Heart right ventricle (tissue), 16 donors: Measurements from ENCODE around the gene DNAL1. TPM values are rescaled to one million over a fixed set of nuclear protein-coding genes. Genes with fewer than 3 reads are reported as not detected.

Source experiments
- ATAC-seq, 8 donors: fragments of 200-7000 bp; cut with Tn5 transposase; one replicate each; pipeline ENCODE4 v1.9.1; 2020; ENCODE audit warnings: mild to moderate bottlenecking in 8 of 8, moderate library complexity in 8 of 8, moderate number of reproducible peaks in 1 of 8
- DNase-seq, 2 donors: peaks; one replicate each; pipeline ENCODE4 v3.0.0-alpha.2; 2020
- H3K27ac ChIP-seq, 10 donors: fragments of 200-600 bp; sonication (generic) in 2 of 10; one replicate each; pipeline versions ENCODE4 v1.5.0 to v1.8.0; 2020 to 2022; ENCODE audit warnings: mild to moderate bottlenecking in 3 of 10
- H3K27me3 ChIP-seq, 7 donors: fragments of 200-600 bp; one replicate each; pipeline ENCODE4 v1.8.0; 2021 to 2022; ENCODE audit warnings: mild to moderate bottlenecking in 2 of 7
- H3K36me3 ChIP-seq, 9 donors: fragments of 200-600 bp; sonication (generic) in 1 of 9; one replicate each; pipeline versions ENCODE4 v1.5.0 to v1.8.0; 2020 to 2022; ENCODE audit warnings: mild to moderate bottlenecking in 2 of 9
- H3K4me1 ChIP-seq, 9 donors: fragments of 200-600 bp; sonication (generic) in 1 of 9; one replicate each; pipeline versions ENCODE4 v1.5.0 to v1.8.0; 2020 to 2022; ENCODE audit warnings: mild to moderate bottlenecking in 4 of 9
- H3K4me3 ChIP-seq, 10 donors: fragments of 200-600 bp; sonication (generic) in 2 of 10; one replicate each; pipeline versions ENCODE4 v1.5.0 to v1.8.0; 2020 to 2022; ENCODE audit warnings: mild to moderate bottlenecking in 7 of 10, moderate library complexity in 2 of 10
- H3K9me3 ChIP-seq, 11 donors: fragments of 200-600 bp in 10 of 11; sonication (generic) in 2 of 11; one replicate each; pipeline versions ENCODE4 v1.5.0 to v1.8.0; 2013 to 2022; ENCODE audit warnings: mild to moderate bottlenecking in 2 of 11, control low read depth in 1 of 11, moderate library complexity in 1 of 11
- WGBS, 2 donors: extraction: QIAGEN DNeasy Blood & Tissue Kit; methylation state at CpG; one replicate each; pipeline ENCODE4 v1.1.7; 2013; ENCODE audit warnings: inconsistent platforms in 1 of 2; 5-methylcytosine and 5-hydroxymethylcytosine counted together
- intact Hi-C, 10 donors: fragments of 100-400 bp; cut with DNase I; formaldehyde crosslinking; loops; one replicate each; pipeline versions ENCODE4 v1.11.1 to v1.14.2; 2022
- long read RNA-seq, 3 donors: library from polyadenylated mRNA; unstranded; transcript quantifications; one replicate each; pipeline ENCODE4 v2.0.0, GENCODE V29; 2020 to 2021
- polyA plus RNA-seq, 2 donors: library from polyadenylated mRNA; stranded (reverse); fragments of 200-250 nt; gene quantifications; one replicate each; pipeline ENCODE4 v1.2.3, GENCODE V29; 2013
- total RNA-seq, 10 donors: library from RNA; stranded (reverse); fragmentation: NEBNext Ultra II Directional in 3 of 10; extraction: Animal tissue kit (Norgen Biotek cat#: 25700) in 3 of 10; gene quantifications; one replicate each; pipeline versions ENCODE4 v1.2.1 to v1.2.4, GENCODE V29; 2021 to 2023
- TF ChIP-seq, protein P1 (sequence below), 9 donors: fragments of 200-600 bp; sonication (generic) in 2 of 9; IDR thresholded peaks; one replicate each; pipeline versions ENCODE4 v1.5.0 to v1.8.0; 2021 to 2022; ENCODE audit warnings: antibody characterized with exemption in 9 of 9, mild to moderate bottlenecking in 5 of 9, moderate library complexity in 1 of 9
- donor health status: Arrhythmogenic right ventricular cardiomyopathy.
- donor health status: ischemic (EF 13 %, LVEDD 7.1; RV severe dilation, severe dysfunction).
- donor health status: healthy with polysubstance abuse.
- donor health status: DM: no; HTN: yes; CAD: no.
- donor health status: DM: no; HTN: no; CAD: no.
- donor health status: ischemic (EF 25% LVEDD 6.9; RV normal size, moderate dysfunction).
- donor health status: ischemic (EF 25% LVEDD 5.7; RV mildly dilated, moderate dysfunction).
- donor health status: healthy.
- donor health status: DM: yes; HTN: yes; CAD: no.
- donor health status: Ischemic cardiomyopathy.
- donor health status: ischemic (EF 35%, LVEDD 5.7; RV mildly dilated, moderate dysfunction).
- donor health status: nonischemic (EF 11% LVEDD 7.7; RV severe dilation, severe dysfunction).
- donor health status: DM: yes; HTN: yes; CAD: no.
- donor health status: PGD.
- donor health status: ischemic (EF 29% LVEDD 5.4; RV normal size, mild dysfunction).
- donor health status: nonischemic (EF 23%, LVEDD 6.1; RV moderate dilation, normal function).

The DNAL1 gene, protein sequence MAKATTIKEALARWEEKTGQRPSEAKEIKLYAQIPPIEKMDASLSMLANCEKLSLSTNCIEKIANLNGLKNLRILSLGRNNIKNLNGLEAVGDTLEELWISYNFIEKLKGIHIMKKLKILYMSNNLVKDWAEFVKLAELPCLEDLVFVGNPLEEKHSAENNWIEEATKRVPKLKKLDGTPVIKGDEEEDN
- 10 to 100 TPM; 11.6 to 21.2 (median 14.0) TPM for total RNA-seq
- 1 to 10 TPM; 5.9 to 9.1 TPM for polyA plus RNA-seq
- long read RNA-seq, donor 1, partial matches to known transcripts: 1 of 4 reads
- long read RNA-seq, donor 1, other reads (novel, unspliced or antisense): 1 of 4 reads
- long read RNA-seq, donor 2, full-length matches to known transcripts: 3 of 8 reads
- long read RNA-seq, donor 2, partial matches to known transcripts: 0 of 8 reads
- long read RNA-seq, donor 2, other reads (novel, unspliced or antisense): 5 of 8 reads
- long read RNA-seq, donor 3, full-length matches to known transcripts: 5 of 5 reads
- long read RNA-seq, donor 3, partial matches to known transcripts: 0 of 5 reads
- long read RNA-seq, donor 3, other reads (novel, unspliced or antisense): 0 of 5 reads

DNA sequence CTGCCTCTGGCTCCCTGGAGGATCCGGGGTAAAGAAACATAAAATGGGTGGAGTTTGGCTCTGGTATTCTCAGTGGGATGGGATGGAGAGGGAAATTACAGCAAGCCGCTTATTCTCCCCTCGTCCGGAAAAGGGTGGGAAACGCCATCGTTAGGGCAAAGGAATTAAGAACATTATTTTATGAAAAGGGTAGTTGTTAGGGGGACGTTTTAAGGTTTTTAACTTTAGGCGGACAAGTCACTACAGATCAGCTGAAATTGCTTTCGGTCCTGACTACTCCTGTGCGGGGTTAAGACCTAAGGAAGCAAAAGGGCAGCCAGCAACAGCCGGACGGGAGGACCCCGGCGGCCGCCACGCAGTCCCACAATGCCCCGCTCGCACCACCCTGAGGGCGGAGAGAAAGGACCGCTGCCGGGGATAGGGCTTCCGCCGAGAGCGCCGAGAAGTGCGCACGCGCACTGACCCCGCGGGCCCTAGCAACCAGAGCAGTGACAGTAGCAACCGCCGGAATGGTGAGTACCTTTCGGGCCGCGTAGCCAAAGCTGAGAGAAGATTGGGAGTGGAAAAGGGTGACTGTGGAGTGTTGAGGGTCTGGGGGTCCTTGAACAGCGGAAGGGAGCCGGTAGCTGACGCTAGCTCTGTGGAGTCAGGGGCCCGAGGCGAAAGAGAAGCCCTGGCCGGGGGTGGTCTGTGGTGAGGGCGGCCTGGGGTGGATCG is at the start of gene DNAL1:
DNAL1 (plus strand) TSS at position 456 of the 717 bp plus-strand sequence; CDS start at position 510, 54 bp downstream.
- peak within 1 kb of the TSS; percentile 63 to 94 (median 78) for H3K4me3 ChIP-seq
- peak; percentile 94 to 96 for DNase-seq
- H3K36me3 ChIP-seq: no peaks in the 10 kb centered on the region
- H3K9me3 ChIP-seq: no peaks in the 10 kb centered on the region
- intact Hi-C loops: loop anchor here in 1 of 10 donors (10.0 kb wide), 1 partner anchor 180 kb away; no protein-coding TSS in a partner anchor
- no peaks in the 10 kb centered on the region for H3K27me3 ChIP-seq
- WGBS, 2 donors: 0% methylated on average over 43 of the region's 43 CpGs
- TF ChIP-seq, protein P1, sequence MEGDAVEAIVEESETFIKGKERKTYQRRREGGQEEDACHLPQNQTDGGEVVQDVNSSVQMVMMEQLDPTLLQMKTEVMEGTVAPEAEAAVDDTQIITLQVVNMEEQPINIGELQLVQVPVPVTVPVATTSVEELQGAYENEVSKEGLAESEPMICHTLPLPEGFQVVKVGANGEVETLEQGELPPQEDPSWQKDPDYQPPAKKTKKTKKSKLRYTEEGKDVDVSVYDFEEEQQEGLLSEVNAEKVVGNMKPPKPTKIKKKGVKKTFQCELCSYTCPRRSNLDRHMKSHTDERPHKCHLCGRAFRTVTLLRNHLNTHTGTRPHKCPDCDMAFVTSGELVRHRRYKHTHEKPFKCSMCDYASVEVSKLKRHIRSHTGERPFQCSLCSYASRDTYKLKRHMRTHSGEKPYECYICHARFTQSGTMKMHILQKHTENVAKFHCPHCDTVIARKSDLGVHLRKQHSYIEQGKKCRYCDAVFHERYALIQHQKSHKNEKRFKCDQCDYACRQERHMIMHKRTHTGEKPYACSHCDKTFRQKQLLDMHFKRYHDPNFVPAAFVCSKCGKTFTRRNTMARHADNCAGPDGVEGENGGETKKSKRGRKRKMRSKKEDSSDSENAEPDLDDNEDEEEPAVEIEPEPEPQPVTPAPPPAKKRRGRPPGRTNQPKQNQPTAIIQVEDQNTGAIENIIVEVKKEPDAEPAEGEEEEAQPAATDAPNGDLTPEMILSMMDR (IDR thresholded peaks at IDR 0.05): no peak
- H3K4me1 ChIP-seq: peaks cover 4 to 18% (median 16%) of the 10 kb centered on the region in 9 donors
- ATAC-seq: peak; percentile 99 to 100 (median 100)
- H3K27ac ChIP-seq: peak within 1 kb of the TSS; percentile 75 to 95 (median 87)

DNA sequence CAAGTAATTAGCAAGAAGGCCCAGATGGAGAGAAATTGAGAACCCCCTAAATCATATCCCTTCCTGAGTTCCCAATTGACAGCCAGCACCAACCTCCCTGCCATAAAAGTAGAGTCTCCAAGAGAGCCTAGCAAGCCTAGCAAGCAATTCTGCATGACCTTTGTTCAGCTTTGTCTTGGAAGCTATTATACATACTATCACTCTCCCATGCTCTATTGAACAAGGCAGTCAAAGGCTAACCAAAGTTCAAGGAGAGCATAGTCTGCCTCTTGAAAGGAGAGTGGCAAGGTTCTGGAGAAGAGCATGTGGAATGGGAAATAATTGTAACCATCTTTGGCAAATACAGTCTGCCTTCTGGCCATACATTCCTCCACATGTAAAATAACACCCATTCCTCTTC is 45.3 kb upstream of the DNAL1 start:
- Histone ChIP-seq H3K27ac (no peak overlapping the region), H3K4me3 (no peak overlapping the region), H3K27me3 (no peaks in the 10 kb centered on the region), H3K4me1 (no peaks in the 10 kb centered on the region), H3K36me3 (no peaks in the 10 kb centered on the region), H3K9me3 (no peaks in the 10 kb centered on the region)
- TF ChIP-seq, protein P1 (IDR thresholded peaks at IDR 0.05): no peak
- ATAC-seq (no peak), DNase-seq (no peak)
- intact Hi-C loops: no loop called here

DNA sequence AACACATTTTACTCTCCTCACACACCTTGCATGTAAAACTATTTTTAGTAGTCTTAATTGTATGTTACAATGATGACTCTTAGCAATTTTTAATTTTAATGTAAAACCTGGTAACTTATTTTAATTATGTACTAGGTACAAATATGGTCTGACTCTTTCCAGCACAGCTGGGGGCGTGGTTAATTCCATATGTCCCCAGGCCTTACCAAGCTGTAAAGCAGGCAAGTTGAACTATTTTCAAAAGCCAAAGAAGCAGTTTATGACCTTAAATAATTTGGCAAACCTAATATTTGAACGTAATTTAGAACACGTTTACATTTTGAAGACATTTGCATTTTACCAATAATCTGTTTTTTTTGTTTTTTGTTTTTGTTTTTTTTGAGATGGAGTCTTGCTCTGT is 41.8 kb upstream of the DNAL1 start:
- Histone ChIP-seq H3K4me3 (no peak overlapping the region), H3K27ac (no peak overlapping the region), H3K9me3 (no peaks in the 10 kb centered on the region), H3K36me3 (no peaks in the 10 kb centered on the region), H3K4me1 (no peaks in the 10 kb centered on the region), H3K27me3 (no peaks in the 10 kb centered on the region)
- TF ChIP-seq, protein P1 (IDR thresholded peaks at IDR 0.05): no peak
- no peak for DNase-seq
- ATAC-seq: no peak
- 89% methylated on average over 3 of the region's 3 CpGs for WGBS, 2 donors
- intact Hi-C loops: no loop called here

DNA sequence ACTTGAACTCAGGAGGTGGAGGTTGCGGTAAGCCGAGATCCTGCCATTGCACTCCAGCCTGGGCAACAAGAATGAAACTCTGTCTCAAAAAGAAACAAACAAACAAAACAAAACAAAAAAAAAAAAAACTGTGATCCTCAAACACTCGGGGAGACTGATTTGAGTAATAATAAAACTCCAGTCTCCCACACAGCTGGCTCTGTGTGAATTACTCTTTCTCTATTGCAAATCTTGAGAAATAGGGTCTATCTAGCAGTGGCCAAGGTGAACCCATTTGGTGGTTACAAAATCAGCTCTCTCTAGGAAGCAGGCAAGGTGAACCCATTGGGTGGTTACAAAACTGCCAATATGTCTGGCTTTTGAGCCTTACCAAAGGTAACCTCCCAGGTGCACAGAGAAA is 38.5 kb upstream of the DNAL1 start:
- no peaks in the 10 kb centered on the region for H3K27me3 ChIP-seq
- no peak overlapping the region for H3K27ac ChIP-seq
- no peaks in the 10 kb centered on the region for H3K36me3 ChIP-seq
- no peak overlapping the region for H3K4me3 ChIP-seq
- H3K4me1 ChIP-seq: no peaks in the 10 kb centered on the region
- DNase-seq (no peak), ATAC-seq (no peak)
- H3K9me3 ChIP-seq: peaks cover 0 to 5% (median 0%) of the 10 kb centered on the region in 11 donors
- TF ChIP-seq, protein P1 (IDR thresholded peaks at IDR 0.05): no peak
- intact Hi-C loops: no loop called here
- WGBS, 2 donors: 91 to 100% methylated on average over 3 of the region's 3 CpGs
